ENCODE results near the gene MLNR.

DNA sequence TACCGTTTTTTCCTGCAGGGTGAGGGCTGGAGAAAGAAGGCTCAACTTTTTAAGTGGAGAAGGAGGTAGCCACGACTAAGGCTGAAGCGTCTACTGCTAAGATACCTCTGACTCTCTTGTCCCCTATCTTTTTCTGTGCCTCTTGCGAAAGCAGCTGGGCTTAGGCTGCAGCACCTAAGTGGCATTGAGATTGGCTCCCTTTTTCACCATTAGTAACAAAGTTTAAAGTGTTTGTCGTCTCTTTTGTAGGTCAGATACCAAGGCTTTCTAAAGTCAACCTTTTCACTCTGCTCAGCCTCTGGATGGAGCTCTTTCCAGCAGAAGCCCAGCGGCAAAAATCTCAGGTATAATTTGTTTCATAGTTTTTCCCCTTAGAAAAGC is 28.5 kb downstream of the MLNR start:
- TF ChIP-seq, protein P1, sequence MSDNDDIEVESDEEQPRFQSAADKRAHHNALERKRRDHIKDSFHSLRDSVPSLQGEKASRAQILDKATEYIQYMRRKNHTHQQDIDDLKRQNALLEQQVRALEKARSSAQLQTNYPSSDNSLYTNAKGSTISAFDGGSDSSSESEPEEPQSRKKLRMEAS (CRISPR knock-in tag; IDR thresholded peaks at IDR 0.05) = no peak
- TF ChIP-seq RELA (CRISPR knock-in tag; IDR thresholded peaks at IDR 0.05; ENCODE audit: borderline replicate concordance) = no peak
- no peak for TF ChIP-seq PRRX2 (CRISPR knock-in tag; IDR thresholded peaks at IDR 0.05)
- TF ChIP-seq NR1H2 (CRISPR knock-in tag; IDR thresholded peaks at IDR 0.05) = no peak
- TF ChIP-seq CTCF (IDR thresholded peaks at IDR 0.05) = no peak
- TF ChIP-seq ETV6 (CRISPR knock-in tag; IDR thresholded peaks at IDR 0.05) = no peak
- TF ChIP-seq SP1 (CRISPR knock-in tag; conservative IDR thresholded peaks at IDR 0.05) = no peak
- TF ChIP-seq, protein P2, sequence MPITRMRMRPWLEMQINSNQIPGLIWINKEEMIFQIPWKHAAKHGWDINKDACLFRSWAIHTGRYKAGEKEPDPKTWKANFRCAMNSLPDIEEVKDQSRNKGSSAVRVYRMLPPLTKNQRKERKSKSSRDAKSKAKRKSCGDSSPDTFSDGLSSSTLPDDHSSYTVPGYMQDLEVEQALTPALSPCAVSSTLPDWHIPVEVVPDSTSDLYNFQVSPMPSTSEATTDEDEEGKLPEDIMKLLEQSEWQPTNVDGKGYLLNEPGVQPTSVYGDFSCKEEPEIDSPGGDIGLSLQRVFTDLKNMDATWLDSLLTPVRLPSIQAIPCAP (CRISPR knock-in tag; IDR thresholded peaks at IDR 0.05) = no peak
- TF ChIP-seq, protein P3, sequence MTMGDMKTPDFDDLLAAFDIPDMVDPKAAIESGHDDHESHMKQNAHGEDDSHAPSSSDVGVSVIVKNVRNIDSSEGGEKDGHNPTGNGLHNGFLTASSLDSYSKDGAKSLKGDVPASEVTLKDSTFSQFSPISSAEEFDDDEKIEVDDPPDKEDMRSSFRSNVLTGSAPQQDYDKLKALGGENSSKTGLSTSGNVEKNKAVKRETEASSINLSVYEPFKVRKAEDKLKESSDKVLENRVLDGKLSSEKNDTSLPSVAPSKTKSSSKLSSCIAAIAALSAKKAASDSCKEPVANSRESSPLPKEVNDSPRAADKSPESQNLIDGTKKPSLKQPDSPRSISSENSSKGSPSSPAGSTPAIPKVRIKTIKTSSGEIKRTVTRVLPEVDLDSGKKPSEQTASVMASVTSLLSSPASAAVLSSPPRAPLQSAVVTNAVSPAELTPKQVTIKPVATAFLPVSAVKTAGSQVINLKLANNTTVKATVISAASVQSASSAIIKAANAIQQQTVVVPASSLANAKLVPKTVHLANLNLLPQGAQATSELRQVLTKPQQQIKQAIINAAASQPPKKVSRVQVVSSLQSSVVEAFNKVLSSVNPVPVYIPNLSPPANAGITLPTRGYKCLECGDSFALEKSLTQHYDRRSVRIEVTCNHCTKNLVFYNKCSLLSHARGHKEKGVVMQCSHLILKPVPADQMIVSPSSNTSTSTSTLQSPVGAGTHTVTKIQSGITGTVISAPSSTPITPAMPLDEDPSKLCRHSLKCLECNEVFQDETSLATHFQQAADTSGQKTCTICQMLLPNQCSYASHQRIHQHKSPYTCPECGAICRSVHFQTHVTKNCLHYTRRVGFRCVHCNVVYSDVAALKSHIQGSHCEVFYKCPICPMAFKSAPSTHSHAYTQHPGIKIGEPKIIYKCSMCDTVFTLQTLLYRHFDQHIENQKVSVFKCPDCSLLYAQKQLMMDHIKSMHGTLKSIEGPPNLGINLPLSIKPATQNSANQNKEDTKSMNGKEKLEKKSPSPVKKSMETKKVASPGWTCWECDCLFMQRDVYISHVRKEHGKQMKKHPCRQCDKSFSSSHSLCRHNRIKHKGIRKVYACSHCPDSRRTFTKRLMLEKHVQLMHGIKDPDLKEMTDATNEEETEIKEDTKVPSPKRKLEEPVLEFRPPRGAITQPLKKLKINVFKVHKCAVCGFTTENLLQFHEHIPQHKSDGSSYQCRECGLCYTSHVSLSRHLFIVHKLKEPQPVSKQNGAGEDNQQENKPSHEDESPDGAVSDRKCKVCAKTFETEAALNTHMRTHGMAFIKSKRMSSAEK (CRISPR knock-in tag; IDR thresholded peaks at IDR 0.05; ENCODE audit: borderline replicate concordance) = no peak
- no peak for TF ChIP-seq NR2C2 (CRISPR knock-in tag; IDR thresholded peaks at IDR 0.05)
- TF ChIP-seq NFYB (CRISPR knock-in tag; conservative IDR thresholded peaks at IDR 0.05; ENCODE audit: low read depth) = no peak
- TF ChIP-seq, protein P4, sequence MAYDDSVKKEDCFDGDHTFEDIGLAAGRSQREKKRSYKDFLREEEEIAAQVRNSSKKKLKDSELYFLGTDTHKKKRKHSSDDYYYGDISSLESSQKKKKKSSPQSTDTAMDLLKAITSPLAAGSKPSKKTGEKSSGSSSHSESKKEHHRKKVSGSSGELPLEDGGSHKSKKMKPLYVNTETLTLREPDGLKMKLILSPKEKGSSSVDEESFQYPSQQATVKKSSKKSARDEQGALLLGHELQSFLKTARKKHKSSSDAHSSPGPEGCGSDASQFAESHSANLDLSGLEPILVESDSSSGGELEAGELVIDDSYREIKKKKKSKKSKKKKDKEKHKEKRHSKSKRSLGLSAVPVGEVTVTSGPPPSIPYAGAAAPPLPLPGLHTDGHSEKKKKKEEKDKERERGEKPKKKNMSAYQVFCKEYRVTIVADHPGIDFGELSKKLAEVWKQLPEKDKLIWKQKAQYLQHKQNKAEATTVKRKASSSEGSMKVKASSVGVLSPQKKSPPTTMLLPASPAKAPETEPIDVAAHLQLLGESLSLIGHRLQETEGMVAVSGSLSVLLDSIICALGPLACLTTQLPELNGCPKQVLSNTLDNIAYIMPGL (CRISPR knock-in tag; IDR thresholded peaks at IDR 0.05) = no peak
- no peak for TF ChIP-seq ZNF121 (CRISPR knock-in tag; IDR thresholded peaks at IDR 0.05)
- TF ChIP-seq ZBTB21 (CRISPR knock-in tag; IDR thresholded peaks at IDR 0.05; ENCODE audit: borderline replicate concordance) = no peak
